ENCODE data around the gene C1QTNF12.

GRCh38 chr1:1240348-1240732, 6.2 kb downstream of the C1QTNF12 start:
- TF ChIP-seq POLR2AphosphoS5 (IDR thresholded peaks at IDR 0.05; ENCODE audit: borderline replicate concordance, low read depth, low read length) = no peak
- no peak for TF ChIP-seq EZH2 (IDR thresholded peaks at IDR 0.05)
